Muscle of back (tissue), 11 donors: Measurements from ENCODE around the gene SLC7A6. TPM values are rescaled to one million over a fixed set of nuclear protein-coding genes. Genes with fewer than 3 reads are reported as not detected.

ENCODE experiments used
- DNase-seq, 3 donors: peaks; one replicate each; pipeline versions ENCODE4 v3.0.0 to v3.0.0-alpha.2; 2013
- polyA plus RNA-seq, 10 donors: library from polyadenylated mRNA; unstranded; fragments of 120-200 nt; gene quantifications; one replicate each; pipeline ENCODE4 v1.2.1, GENCODE V29; 2013; ENCODE audit not compliant: insufficient read length in 10 of 10

SLC7A6 gene
- polyA plus RNA-seq, 10 donors: 6.3 to 12.0 (median 9.9) TPM

DNA sequence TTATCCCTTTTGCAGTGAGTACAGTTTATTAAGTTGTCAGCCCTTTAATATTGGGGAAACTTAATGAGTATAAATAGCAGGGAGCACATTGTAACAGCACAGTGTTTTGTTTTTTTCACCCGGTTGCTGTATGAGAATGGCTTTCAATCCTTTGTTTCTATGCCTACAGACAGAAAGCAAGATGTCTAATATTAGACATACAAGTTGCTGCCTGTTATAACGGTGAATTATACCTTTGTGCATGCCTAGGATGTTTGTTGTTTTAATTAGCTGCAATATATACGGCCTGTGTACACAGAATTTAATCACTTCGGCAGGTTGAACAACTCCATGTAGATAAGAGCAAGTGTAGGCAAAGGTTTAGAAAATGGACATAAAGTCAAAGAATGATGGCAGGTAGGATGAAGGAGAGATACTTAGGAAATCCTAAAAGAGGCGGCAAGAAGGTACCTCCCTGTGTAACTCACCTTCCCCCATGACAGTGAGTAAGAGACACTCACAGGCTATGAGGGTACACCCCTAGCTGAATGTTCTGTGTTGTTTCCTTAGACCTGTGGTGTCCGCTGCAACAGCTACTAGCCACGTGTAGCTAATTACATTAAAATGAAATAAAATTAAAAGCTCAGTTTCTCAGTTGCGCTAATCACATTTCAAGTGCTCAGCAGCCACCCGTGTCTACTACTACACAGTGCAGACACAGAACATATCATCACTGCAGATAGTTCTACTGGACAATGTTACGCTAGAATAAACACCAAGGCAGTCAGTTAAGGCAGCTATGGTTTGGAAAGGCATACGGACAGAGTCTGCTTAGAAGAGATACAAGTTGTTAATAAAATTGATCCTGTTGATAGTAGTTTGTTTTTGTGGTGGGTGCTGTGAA is 35.5 kb downstream of the SLC7A6 start:
- no peak for DNase-seq

- DNase-seq: no peak
Observed at GRCh38 chr16:68300734-68301459, 36.6 kb downstream of the SLC7A6 start.

DNA sequence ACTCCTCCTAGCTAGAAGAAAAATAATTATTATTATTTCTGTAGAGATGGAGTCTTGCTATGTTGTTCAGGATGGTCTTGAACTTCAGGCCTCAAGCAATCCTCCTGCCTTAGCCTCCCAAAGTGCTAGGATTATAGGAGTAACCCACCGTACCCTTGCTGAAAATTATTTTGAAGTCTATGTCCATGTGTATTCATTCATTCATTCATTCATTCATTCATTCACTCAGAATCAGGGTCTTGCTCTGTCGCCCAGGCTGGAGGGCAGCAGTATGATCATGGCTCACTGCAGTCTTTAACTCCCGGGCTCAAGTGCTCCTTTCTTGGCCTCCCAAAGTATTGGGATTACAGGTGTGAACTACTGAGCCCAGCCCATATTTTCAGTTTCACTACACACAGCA is 42.3 kb downstream of the SLC7A6 start:
- no peak for DNase-seq

DNA sequence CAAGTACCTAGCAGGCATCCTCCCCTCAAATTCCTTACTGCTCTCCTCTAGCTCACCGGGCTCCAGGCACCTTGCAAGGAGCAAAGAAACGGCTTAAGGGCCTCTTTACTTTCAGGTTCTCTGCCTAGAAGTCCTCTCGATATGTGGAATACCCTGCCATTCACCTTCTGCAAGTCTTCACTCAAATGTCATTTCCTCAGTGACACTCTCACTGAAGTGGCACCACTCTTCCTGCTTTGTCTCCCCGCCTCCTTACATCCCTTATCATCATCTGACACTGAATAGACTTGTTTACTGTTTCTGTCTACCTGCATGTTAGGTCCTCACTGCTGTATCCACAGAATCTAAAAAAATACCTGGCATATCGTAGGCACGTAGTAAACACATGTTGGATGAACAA is 45.5 kb downstream of the SLC7A6 start:
- no peak for DNase-seq

DNA sequence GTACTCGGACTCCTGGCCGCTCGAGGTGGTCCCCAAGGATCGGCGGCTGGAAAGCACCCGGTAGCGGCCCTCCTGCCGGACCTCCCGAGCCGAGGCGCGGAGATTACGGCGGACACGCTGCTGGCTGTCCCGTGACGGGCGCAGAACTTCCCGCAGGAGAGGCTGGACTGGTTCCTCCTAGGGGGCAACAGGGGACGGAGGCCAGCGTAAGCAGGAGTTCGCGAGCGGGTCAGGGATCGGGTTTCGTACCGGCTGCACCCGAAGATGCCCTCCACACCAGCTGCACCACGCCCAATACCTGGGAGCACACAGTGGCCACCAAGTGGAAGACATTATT is 46.1 kb downstream of the SLC7A6 start:
- no peak for DNase-seq

GRCh38 chr16:68310774-68311511 is 46.6 kb downstream of the SLC7A6 start, which contains the start of the genes PRMT7 and SLC7A6OS:
PRMT7 (plus strand) TSS chr16:68311019; CDS start chr16:68315980, 4,961 bp downstream.
SLC7A6OS (minus strand) TSS chr16:68310946; CDS start chr16:68310926, 20 bp downstream.
- peak; percentile 87 to 98 (median 93) for DNase-seq

DNA sequence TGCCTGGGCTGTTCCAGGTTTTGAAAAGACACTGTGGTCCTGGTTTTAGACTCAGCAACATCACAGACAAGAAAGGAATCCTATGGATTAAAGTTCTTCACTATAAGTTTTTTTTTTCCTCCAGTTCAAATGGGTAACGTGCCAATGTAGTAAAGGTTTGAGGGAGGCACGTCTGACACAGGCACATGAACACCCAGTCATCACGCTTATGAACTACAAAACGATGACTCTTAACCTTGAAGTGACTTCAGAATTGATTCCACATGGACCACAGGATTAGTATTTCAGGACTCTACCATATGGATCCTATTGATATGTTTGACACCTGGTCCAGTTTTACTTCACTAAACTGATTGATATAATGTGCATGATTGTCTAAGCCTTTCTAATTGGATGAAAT is 48.8 kb downstream of the SLC7A6 start:
- no peak for DNase-seq

- no peak for DNase-seq
Observed at GRCh38 chr16:68319185-68319908, 55.0 kb downstream of the SLC7A6 start.

GRCh38 chr16:68324336-68324735 is 60.0 kb downstream of the SLC7A6 start:
- no peak for DNase-seq

DNA sequence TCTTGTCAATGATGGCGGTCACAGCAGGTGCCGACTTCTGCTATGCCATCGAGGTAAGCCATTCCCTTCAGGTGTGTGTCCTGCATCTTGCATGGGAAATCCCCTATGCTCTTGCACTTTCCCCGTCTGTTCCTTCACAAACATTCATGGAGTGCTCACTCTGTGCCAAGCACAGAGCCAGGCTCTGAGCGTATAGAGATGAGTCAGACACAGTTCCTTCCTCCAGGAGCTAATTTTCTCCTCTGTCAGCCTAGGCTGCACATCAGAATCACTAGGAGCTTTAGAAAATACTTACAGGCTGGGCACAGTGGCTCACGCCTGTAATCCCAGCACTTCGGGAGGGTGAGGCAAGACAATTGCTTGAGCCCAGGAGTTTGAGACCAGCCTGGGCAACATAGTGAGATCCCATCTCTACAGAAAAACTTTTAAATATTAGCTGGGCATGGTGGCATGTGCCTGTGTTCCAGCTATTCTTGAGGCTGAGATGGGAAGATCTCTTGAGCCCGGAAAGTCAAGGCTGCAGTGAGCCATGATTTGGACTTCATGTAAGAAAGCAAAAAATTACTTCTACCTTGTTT is 60.5 kb downstream of the SLC7A6 start:
- DNase-seq: no peak

- peak; percentile 65 to 83 (median 80) for DNase-seq
Observed at GRCh38 chr16:68328151-68328859, 64.0 kb downstream of the SLC7A6 start.

GRCh38 chr16:68328860-68329390 is 64.6 kb downstream of the SLC7A6 start:
- peak in 1 of 3 donors; percentile 8 for DNase-seq

GRCh38 chr16:68331879-68332410 is 67.6 kb downstream of the SLC7A6 start:
- DNase-seq: no peak

DNA sequence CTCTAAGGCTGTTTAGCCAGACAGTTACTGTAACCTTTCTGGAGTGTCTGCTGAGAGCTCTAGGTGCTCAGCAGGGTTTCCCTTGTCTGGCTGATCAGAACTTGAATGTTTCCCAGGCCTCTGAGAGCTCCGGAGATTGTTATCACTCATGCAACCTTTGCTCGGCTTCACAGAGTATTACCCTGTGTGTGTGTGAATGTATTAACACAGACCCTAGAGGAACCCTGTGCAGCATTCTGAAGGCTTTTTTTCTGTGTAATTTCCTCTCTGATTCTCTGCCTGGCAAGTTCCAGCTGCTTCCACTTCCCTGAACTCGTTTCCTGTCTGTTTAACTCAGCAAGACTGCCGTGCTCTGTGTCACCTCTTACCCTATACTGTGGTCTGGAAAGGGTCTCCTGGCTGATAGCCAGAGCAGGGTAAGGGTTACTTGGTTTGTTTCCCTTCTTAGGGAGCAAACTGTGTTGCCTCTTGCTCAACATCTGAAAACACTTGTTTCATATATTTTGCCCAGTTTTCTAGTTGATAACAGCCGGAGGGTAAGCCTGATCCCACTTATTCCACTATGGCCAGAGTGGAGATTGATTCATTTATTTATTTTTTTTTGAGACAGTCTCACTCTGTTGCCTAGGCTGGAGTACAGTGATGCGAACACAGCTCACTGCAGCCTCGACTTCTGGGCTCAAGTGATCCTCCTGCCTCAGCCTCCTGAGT is 68.2 kb downstream of the SLC7A6 start:
- peak; percentile 11 to 68 (median 44) for DNase-seq

DNA sequence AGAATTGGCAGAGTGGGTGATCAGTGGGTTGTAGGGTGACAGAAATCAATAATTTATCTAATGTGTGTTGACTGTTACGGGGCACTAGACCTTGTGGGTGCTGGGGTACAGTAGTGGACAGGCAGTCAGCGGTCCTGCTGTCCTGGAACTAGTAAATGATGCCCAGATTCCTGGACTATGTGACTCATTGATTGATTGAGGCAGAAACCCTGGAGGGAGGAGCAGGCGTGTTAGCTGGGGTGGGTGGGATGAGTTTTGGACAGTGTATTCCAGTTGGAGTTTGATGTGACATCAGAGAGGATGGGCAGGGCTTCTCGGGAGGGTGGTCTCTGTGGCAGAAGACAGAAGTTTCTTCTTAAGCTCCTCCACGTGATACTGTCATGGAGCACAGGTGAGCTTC is 70.8 kb downstream of the SLC7A6 start:
- DNase-seq: no peak

- no peak for DNase-seq
Observed at GRCh38 chr16:68338326-68339119, 74.2 kb downstream of the SLC7A6 start.

- DNase-seq: no peak
Observed at GRCh38 chr16:68339214-68339613, 74.9 kb downstream of the SLC7A6 start.

DNA sequence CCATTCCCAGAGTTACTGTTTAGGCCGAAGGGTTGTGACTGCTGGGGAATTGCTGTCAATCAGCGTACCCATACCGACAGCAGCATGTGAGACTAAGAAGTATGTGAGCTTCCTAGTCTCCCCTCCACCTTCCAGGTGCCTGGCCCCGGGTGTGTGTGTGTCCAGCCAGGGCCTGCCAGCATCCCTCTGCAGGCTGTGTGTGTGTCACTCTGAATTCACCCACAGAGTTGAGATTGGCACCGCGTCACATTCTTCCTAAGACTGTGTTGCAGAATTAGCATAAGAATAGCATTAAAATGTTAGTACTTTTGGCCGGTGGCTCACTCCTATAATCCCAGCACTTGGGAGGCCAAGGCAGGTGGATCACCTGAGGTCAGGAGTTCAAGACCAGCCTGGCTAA is 78.3 kb downstream of the SLC7A6 start:
- no peak for DNase-seq
